ENCODE measurements around the gene RPS6KA1.
A peak's percentile ranks its signal among the peaks of the same experiment; 100 is the strongest.

Gene RPS6KA1

GRCh38 chr1:26539722-26540121, 10.2 kb downstream of the RPS6KA1 start:
- no peak for TF ChIP-seq SIN3A (IDR thresholded peaks at IDR 0.05; ENCODE audit: borderline replicate concordance, insufficient read depth, low read length)
- no peak for TF ChIP-seq REST (IDR thresholded peaks at IDR 0.05; ENCODE audit: insufficient read depth in 1 of 2, low read depth in 2 of 2, low read length in 2 of 2)
- TF ChIP-seq FOXP2 (optimal IDR thresholded peaks at IDR 0.05; ENCODE audit: borderline replicate concordance, extremely low read depth, extremely low read length, insufficient read depth) = peak; percentile 58

DNA sequence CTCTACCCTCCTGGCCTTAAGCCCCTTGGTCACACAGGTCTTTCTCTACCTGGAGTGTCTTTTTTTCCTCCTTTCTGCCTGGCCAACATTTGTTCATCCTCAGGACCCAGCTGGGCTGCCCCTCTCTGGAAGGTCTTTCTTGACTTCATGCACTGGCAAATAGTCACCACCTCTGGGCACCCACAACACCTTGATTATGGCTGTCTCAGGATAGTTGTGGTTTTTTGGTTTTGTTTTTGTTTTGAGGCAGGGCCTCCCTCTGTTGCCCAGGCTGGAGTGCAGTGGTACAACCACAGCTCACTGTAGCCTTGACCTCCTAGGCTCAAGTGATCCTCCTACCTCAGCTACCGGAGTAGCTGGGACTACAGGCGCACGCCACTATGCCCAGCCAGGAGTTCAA, 10.8 kb downstream of the RPS6KA1 start:
- TF ChIP-seq FOXP2 (optimal IDR thresholded peaks at IDR 0.05; ENCODE audit: borderline replicate concordance, extremely low read depth, extremely low read length, insufficient read depth) (no peak), REST (IDR thresholded peaks at IDR 0.05; ENCODE audit: insufficient read depth in 1 of 2, low read depth in 2 of 2, low read length in 2 of 2) (no peak), SIN3A (IDR thresholded peaks at IDR 0.05; ENCODE audit: borderline replicate concordance, insufficient read depth, low read length) (no peak), POLR2AphosphoS5 (IDR thresholded peaks at IDR 0.05; ENCODE audit: low read depth, low read length) (no peak), TAF1 (IDR thresholded peaks at IDR 0.05; ENCODE audit: borderline replicate concordance, insufficient read depth, low read length) (no peak)

GRCh38 chr1:26541431-26541815, 11.9 kb downstream of the RPS6KA1 start:
- no peak for TF ChIP-seq SIN3A (IDR thresholded peaks at IDR 0.05; ENCODE audit: borderline replicate concordance, insufficient read depth, low read length)
- TF ChIP-seq POLR2AphosphoS5 (IDR thresholded peaks at IDR 0.05; ENCODE audit: low read depth, low read length) = no peak
- no peak for TF ChIP-seq REST (IDR thresholded peaks at IDR 0.05; ENCODE audit: insufficient read depth in 1 of 2, low read depth in 2 of 2, low read length in 2 of 2)
- no peak for TF ChIP-seq TAF1 (IDR thresholded peaks at IDR 0.05; ENCODE audit: borderline replicate concordance, insufficient read depth, low read length)
- no peak for TF ChIP-seq FOXP2 (optimal IDR thresholded peaks at IDR 0.05; ENCODE audit: borderline replicate concordance, extremely low read depth, extremely low read length, insufficient read depth)

GRCh38 chr1:26541816-26542711, 12.5 kb downstream of the RPS6KA1 start:
- TF ChIP-seq FOXP2 (optimal IDR thresholded peaks at IDR 0.05; ENCODE audit: borderline replicate concordance, extremely low read depth, extremely low read length, insufficient read depth) (peak; percentile 78), SIN3A (IDR thresholded peaks at IDR 0.05; ENCODE audit: borderline replicate concordance, insufficient read depth, low read length) (no peak), REST (IDR thresholded peaks at IDR 0.05; ENCODE audit: insufficient read depth in 1 of 2, low read depth in 2 of 2, low read length in 2 of 2) (peak in 1 of 2 experiments; percentile 30; a peak in 1 of 4 replicates)
